ENCODE measurements around the gene HES6. TPM values are rescaled to one million over a fixed set of nuclear protein-coding genes. Genes with fewer than 3 reads are reported as not detected.

HES6 gene
- total RNA-seq, 4 donors from 2014 or later, result 5.3 to 9.1 (median 5.6) TPM

DNA sequence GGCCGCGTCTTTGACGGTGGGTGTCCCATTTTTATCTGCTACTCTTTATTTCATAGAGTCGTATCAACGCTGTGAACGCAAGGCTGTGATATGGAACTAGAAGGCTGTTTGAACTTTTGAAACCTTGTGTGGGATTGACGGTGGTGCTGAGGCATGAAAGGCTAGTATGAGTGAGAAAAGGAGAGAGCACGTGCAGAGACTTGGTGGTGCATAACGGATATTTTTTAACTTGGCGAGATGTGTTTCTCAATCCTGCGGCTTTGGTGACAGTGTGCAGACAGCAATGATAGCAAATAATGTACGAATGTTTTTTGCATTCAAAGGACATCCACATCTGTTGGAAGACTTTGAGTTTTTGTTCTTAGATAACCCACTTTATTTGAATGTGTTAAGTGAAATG is 6.2 kb downstream of the HES6 start:
- ATAC-seq (ENCODE audit: low FRiP score) (no peak), DNase-seq (ENCODE audit: low spot score) (no peak)
- TF ChIP-seq, protein P1, sequence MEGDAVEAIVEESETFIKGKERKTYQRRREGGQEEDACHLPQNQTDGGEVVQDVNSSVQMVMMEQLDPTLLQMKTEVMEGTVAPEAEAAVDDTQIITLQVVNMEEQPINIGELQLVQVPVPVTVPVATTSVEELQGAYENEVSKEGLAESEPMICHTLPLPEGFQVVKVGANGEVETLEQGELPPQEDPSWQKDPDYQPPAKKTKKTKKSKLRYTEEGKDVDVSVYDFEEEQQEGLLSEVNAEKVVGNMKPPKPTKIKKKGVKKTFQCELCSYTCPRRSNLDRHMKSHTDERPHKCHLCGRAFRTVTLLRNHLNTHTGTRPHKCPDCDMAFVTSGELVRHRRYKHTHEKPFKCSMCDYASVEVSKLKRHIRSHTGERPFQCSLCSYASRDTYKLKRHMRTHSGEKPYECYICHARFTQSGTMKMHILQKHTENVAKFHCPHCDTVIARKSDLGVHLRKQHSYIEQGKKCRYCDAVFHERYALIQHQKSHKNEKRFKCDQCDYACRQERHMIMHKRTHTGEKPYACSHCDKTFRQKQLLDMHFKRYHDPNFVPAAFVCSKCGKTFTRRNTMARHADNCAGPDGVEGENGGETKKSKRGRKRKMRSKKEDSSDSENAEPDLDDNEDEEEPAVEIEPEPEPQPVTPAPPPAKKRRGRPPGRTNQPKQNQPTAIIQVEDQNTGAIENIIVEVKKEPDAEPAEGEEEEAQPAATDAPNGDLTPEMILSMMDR (IDR thresholded peaks at IDR 0.05), result no peak

DNA sequence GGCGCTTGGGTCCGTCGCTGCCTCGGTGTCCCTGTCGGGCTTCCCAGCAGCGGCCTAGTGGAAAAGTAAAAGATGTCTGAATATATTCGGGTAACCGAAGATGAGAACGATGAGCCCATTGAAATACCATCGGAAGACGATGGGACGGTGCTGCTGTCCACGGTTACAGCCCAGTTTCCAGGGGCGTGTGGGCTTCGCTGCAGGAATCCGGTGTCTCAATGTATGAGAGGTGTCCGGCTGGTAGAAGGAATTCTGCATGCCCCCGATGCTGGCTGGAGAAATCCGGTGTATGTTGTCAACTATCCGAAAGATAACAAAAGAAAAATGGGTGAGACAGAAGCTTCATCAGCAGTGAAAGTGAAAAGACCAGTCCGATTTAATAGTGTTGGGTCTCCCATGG is 8.0 kb downstream of the HES6 start:
- ATAC-seq (ENCODE audit: low FRiP score) (no peak), DNase-seq (ENCODE audit: low spot score) (no peak)
- TF ChIP-seq, protein P1 (IDR thresholded peaks at IDR 0.05), result no peak

DNA sequence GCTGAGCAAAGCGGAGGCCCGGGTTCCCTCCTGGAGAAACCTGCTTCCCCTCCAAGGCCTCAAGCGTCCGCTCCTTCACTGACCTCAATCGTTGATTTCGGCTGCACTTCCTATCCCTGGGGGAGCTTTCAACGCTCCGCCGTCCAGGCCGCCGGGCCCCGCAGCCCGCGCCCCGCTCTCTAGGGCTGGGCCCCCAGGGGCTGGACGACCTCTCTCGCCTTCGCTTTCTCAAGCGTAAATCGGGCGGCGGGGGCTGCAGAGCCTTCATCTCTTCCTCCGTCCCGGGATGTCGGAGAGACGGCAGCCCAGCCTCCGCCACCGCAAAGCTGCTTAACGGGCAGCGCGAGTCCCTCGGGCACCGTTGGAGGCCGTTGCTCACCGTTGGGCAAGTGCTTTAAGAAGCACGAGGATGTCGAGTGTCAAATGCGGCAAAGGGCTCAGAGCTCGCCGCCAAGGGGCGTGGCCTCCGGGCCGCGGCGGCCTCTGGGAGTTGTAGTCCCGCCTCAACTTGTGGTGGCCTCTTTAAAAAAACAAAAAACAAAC is 8.5 kb downstream of the HES6 start:
- DNase-seq (ENCODE audit: low spot score), result peak; percentile 73
- TF ChIP-seq, protein P1 (IDR thresholded peaks at IDR 0.05), result no peak
- peak; percentile 77 for ATAC-seq (ENCODE audit: low FRiP score)

DNA sequence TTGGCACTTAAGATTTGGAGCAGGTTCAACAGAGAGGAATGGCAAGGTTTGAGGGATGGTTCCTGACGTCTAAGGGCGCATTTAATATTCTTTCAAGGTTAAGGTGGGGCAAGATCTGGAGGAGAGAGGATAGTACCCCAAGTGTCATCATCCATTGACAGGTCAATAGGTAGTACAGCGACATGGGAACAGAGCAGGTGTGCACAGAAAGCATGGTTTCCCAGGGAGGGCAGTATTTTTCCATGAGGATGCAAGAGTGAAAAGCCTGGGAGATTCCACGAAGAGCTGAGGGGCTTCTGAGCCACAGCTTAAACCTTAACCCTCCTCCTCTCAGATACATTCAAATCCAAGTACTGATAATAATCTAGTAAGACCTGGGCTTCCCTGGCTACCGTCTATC is 9.1 kb downstream of the HES6 start:
- DNase-seq (ENCODE audit: low spot score) (no peak), ATAC-seq (ENCODE audit: low FRiP score) (no peak)
- TF ChIP-seq, protein P1 (IDR thresholded peaks at IDR 0.05), result no peak

DNA sequence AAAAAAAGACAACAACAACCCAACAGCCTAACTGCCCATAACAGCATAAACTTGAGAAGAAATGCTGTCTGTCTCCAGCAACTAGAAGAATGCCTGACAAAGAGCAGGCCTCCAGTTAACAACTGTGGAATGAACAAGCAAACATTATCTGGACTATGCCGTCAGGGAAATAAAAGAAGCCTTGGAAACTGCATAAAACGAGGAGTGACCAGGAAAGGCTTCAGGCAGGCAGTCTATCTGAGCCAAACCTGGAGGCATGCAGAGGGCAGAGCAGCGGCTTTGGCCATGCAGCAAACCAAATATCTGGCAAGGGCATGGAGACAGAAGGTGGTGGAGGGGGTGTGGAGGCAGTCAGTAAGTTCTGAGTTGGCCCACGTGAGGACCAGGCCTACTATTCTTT is 11.1 kb downstream of the HES6 start:
- DNase-seq (ENCODE audit: low spot score), result no peak
- TF ChIP-seq, protein P1 (IDR thresholded peaks at IDR 0.05), result no peak
- ATAC-seq (ENCODE audit: low FRiP score), result no peak

DNA sequence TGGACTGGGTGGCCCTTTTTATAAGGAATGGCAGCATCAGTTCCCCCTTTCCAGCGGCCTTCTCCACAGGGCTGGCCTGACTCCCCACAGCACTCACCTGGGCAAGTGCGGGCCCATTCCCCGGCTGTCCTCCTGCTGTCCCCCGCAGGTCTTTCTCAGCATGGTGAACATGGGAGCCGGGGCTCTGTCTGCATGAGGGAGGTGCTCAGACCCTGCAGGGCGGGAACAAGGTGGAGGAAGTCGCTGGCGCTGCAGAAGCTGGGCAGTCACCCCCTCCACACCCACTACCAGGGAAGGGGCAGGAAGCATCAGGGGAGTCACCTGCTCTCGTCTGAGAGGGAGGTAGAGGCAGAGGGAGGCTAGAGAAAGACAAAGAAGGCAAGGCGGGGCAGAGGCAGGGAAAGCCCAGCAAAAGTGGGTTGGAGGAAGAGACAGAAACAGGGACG is 12.2 kb downstream of the HES6 start:
- TF ChIP-seq, protein P1 (IDR thresholded peaks at IDR 0.05), result no peak
- DNase-seq (ENCODE audit: low spot score) (no peak), ATAC-seq (ENCODE audit: low FRiP score) (no peak)
